ENCODE measurements around the gene DNAJC4. TPM values are rescaled to one million over a fixed set of nuclear protein-coding genes. Genes with fewer than 3 reads are reported as not detected.
"Not testable (repeated sequence)": the region's sequence is repeated elsewhere in the genome, so short reads cannot be mapped to it uniquely, and the experiment has no call there.

DNAJC4 gene
- total and polyA plus RNA-seq, 2 donors (not counting 1 experiment from before 2014, with no cell fraction given), result 12.6 TPM

GRCh38 chr11:64244966-64245365 is 14.6 kb downstream of the DNAJC4 start:
- H3K9me3 ChIP-seq (ENCODE audit: control insufficient read depth, insufficient read depth, low read depth, low read length), result no peaks in the 10 kb centered on the region
- H3K4me3 ChIP-seq (replicated peaks in 1 of 4; ENCODE audit: control extremely low read depth in 1 of 4, insufficient read depth in 1 of 4, low read depth in 3 of 4, low read length in 4 of 4), result peak overlapping the region; percentile 86 to 97 (median 94)
- H4K20me1 ChIP-seq (ENCODE audit: control insufficient read depth, extremely low read depth, insufficient read depth, low read length), result no peaks in the 10 kb centered on the region
- DNase-seq (ENCODE audit: low read depth in 2 of 2), result no peak
- H3K4me2 ChIP-seq (ENCODE audit: extremely low read depth, insufficient read depth, low read length), result peak overlapping the region; percentile 92
- H3K27ac ChIP-seq (ENCODE audit: insufficient read depth, low read length), result peak overlapping the region; percentile 85
- no peak overlapping the region for H2AFZ ChIP-seq (ENCODE audit: low read length)
- peaks cover 38% of the 10 kb centered on the region for H3K79me2 ChIP-seq (ENCODE audit: control insufficient read depth, insufficient read depth, low read length)
- no peak for TF ChIP-seq EZH2 (IDR thresholded peaks at IDR 0.05; ENCODE audit: low read length, missing control alignments)
- H3K4me1 ChIP-seq (ENCODE audit: control insufficient read depth, extremely low read depth, insufficient read depth, low read length), result peaks cover 23% of the 10 kb centered on the region
- H3K9ac ChIP-seq (ENCODE audit: insufficient read depth, low read length), result peak overlapping the region; percentile 79
- H3K27me3 ChIP-seq (ENCODE audit: control insufficient read depth, insufficient read depth, low read length), result no peaks in the 10 kb centered on the region
- peaks cover 4% of the 10 kb centered on the region for H3K36me3 ChIP-seq (ENCODE audit: control insufficient read depth, insufficient read depth, low read length)

GRCh38 chr11:64245401-64245796 is 15.1 kb downstream of the DNAJC4 start:
- DNase-seq (ENCODE audit: low read depth in 2 of 2), result no peak
- Histone ChIP-seq H3K36me3 (ENCODE audit: control insufficient read depth, insufficient read depth, low read length) (peaks cover 4% of the 10 kb centered on the region), H3K9me3 (ENCODE audit: control insufficient read depth, insufficient read depth, low read depth, low read length) (no peaks in the 10 kb centered on the region), H4K20me1 (ENCODE audit: control insufficient read depth, extremely low read depth, insufficient read depth, low read length) (no peaks in the 10 kb centered on the region), H3K79me2 (ENCODE audit: control insufficient read depth, insufficient read depth, low read length) (peaks cover 38% of the 10 kb centered on the region), H3K4me3 (replicated peaks in 1 of 4; ENCODE audit: control extremely low read depth in 1 of 4, insufficient read depth in 1 of 4, low read depth in 3 of 4, low read length in 4 of 4) (peak overlapping the region; percentile 86 to 97 (median 94)), H3K9ac (ENCODE audit: insufficient read depth, low read length) (peak overlapping the region; percentile 79), H3K27ac (ENCODE audit: insufficient read depth, low read length) (peak overlapping the region; percentile 85), H3K27me3 (ENCODE audit: control insufficient read depth, insufficient read depth, low read length) (no peaks in the 10 kb centered on the region), H2AFZ (ENCODE audit: low read length) (no peak overlapping the region), H3K4me2 (ENCODE audit: extremely low read depth, insufficient read depth, low read length) (peak overlapping the region; percentile 92), H3K4me1 (ENCODE audit: control insufficient read depth, extremely low read depth, insufficient read depth, low read length) (peaks cover 18% of the 10 kb centered on the region)
- TF ChIP-seq CTCF (conservative IDR thresholded peaks at IDR 0.05 in 1 of 2, IDR thresholded peaks at IDR 0.05 in 1 of 2; ENCODE audit: low read depth in 1 of 2, low read length in 2 of 2) (no peak), EZH2 (IDR thresholded peaks at IDR 0.05; ENCODE audit: low read length, missing control alignments) (no peak)

- H3K27me3 ChIP-seq (ENCODE audit: control insufficient read depth, insufficient read depth, low read length), result no peaks in the 10 kb centered on the region
- no peaks in the 10 kb centered on the region for H4K20me1 ChIP-seq (ENCODE audit: control insufficient read depth, extremely low read depth, insufficient read depth, low read length)
- peaks cover 38% of the 10 kb centered on the region for H3K79me2 ChIP-seq (ENCODE audit: control insufficient read depth, insufficient read depth, low read length)
- TF ChIP-seq CTCF (conservative IDR thresholded peaks at IDR 0.05 in 1 of 2, IDR thresholded peaks at IDR 0.05 in 1 of 2; ENCODE audit: low read depth in 1 of 2, low read length in 2 of 2), result no peak
- no peak for TF ChIP-seq EZH2 (IDR thresholded peaks at IDR 0.05; ENCODE audit: low read length, missing control alignments)
- H3K4me2 ChIP-seq (ENCODE audit: extremely low read depth, insufficient read depth, low read length), result peak overlapping the region; percentile 92
- H3K4me3 ChIP-seq (replicated peaks in 1 of 4; ENCODE audit: control extremely low read depth in 1 of 4, insufficient read depth in 1 of 4, low read depth in 3 of 4, low read length in 4 of 4), result peak overlapping the region; percentile 86 to 97 (median 94)
- H3K9me3 ChIP-seq (ENCODE audit: control insufficient read depth, insufficient read depth, low read depth, low read length), result no peaks in the 10 kb centered on the region
- no peak overlapping the region for H2AFZ ChIP-seq (ENCODE audit: low read length)
- peak overlapping the region; percentile 85 for H3K27ac ChIP-seq (ENCODE audit: insufficient read depth, low read length)
- peaks cover 4% of the 10 kb centered on the region for H3K36me3 ChIP-seq (ENCODE audit: control insufficient read depth, insufficient read depth, low read length)
- H3K4me1 ChIP-seq (ENCODE audit: control insufficient read depth, extremely low read depth, insufficient read depth, low read length), result peaks cover 20% of the 10 kb centered on the region
- H3K9ac ChIP-seq (ENCODE audit: insufficient read depth, low read length), result peak overlapping the region; percentile 79
- peak; percentile 83 to 95 for DNase-seq (ENCODE audit: low read depth in 2 of 2)
Observed at GRCh38 chr11:64245797-64246620, 15.7 kb downstream of the DNAJC4 start.

GRCh38 chr11:64246621-64246870 is 16.2 kb downstream of the DNAJC4 start:
- Histone ChIP-seq H3K4me3 (replicated peaks in 1 of 4; ENCODE audit: control extremely low read depth in 1 of 4, insufficient read depth in 1 of 4, low read depth in 3 of 4, low read length in 4 of 4) (peak overlapping the region in 2 of 4 experiments; percentile 92 to 97), H3K79me2 (ENCODE audit: control insufficient read depth, insufficient read depth, low read length) (peaks cover 39% of the 10 kb centered on the region), H3K9ac (ENCODE audit: insufficient read depth, low read length) (peak overlapping the region; percentile 79), H3K4me1 (ENCODE audit: control insufficient read depth, extremely low read depth, insufficient read depth, low read length) (peaks cover 20% of the 10 kb centered on the region)
- not testable (repeated sequence) for H3K4me2 ChIP-seq (ENCODE audit: extremely low read depth, insufficient read depth, low read length); DNase-seq (ENCODE audit: low read depth in 2 of 2); H3K27me3 ChIP-seq (ENCODE audit: control insufficient read depth, insufficient read depth, low read length); H3K9me3 ChIP-seq (ENCODE audit: control insufficient read depth, insufficient read depth, low read depth, low read length); H3K27ac ChIP-seq (ENCODE audit: insufficient read depth, low read length); H3K36me3 ChIP-seq (ENCODE audit: control insufficient read depth, insufficient read depth, low read length); H4K20me1 ChIP-seq (ENCODE audit: control insufficient read depth, extremely low read depth, insufficient read depth, low read length); H2AFZ ChIP-seq (ENCODE audit: low read length)

All from fibroblast of lung (primary cell).